Ascending aorta (tissue), 2 donors: ENCODE measurements around the gene HARBI1. TPM values are rescaled to one million over a fixed set of nuclear protein-coding genes. Genes with fewer than 3 reads are reported as not detected.

Experiments
- DNase-seq, 2 donors: peaks; one replicate each; pipeline ENCODE4 v3.0.0-alpha.2; 2019; ENCODE audit warnings: low spot score in 2 of 2
- H3K27ac ChIP-seq, 2 donors: fragments of 200-600 bp; sonication (generic); one replicate each; pipeline ENCODE4 v1.5.1; 2016 to 2017; ENCODE audit warnings: mild to moderate bottlenecking in 1 of 2
- H3K27me3 ChIP-seq: fragments of 200-600 bp; sonication (generic); one replicate; pipeline ENCODE4 v1.5.1; 2017
- H3K36me3 ChIP-seq, 2 donors: fragments of 200-600 bp; sonication (generic); one replicate each; pipeline ENCODE4 v1.5.1; 2016
- H3K4me1 ChIP-seq, 2 donors: fragments of 200-600 bp; sonication (generic); one replicate each; pipeline ENCODE4 v1.5.1; 2016 to 2017; ENCODE audit warnings: mild to moderate bottlenecking in 1 of 2
- H3K4me3 ChIP-seq, 2 donors: fragments of 200-600 bp; sonication (generic); one replicate each; pipeline ENCODE4 v1.5.1; 2016 to 2017; ENCODE audit warnings: mild to moderate bottlenecking in 1 of 2
- H3K9me3 ChIP-seq, 2 donors: fragments of 200-600 bp; sonication (generic); one replicate each; pipeline ENCODE4 v1.5.1; 2016
- intact Hi-C: fragments of 100-400 bp; cut with DNase I; formaldehyde crosslinking; loops from one replicate; pipeline ENCODE4 v1.15.1; 2023
- total RNA-seq: library from RNA; depleted of rRNA; stranded (reverse); fragments of >200 nt; gene quantifications from one replicate; pipeline ENCODE4 v1.1.0, GENCODE V29; 2016
- TF ChIP-seq, protein P1 (sequence below), 3 experiments: fragments of 200-600 bp in 2 of 3; fragments of 450-650 bp in 1 of 3; sonication (generic) in 2 of 3; IDR thresholded peaks; one replicate each; pipeline ENCODE4 v1.5.1; 2016 to 2019; ENCODE audit warnings: antibody characterized with exemption in 3 of 3, mild to moderate bottlenecking in 1 of 3, moderate library complexity in 1 of 3

The HARBI1 gene
- total RNA-seq, 1 donor from 2014 or later, result not detected

DNA sequence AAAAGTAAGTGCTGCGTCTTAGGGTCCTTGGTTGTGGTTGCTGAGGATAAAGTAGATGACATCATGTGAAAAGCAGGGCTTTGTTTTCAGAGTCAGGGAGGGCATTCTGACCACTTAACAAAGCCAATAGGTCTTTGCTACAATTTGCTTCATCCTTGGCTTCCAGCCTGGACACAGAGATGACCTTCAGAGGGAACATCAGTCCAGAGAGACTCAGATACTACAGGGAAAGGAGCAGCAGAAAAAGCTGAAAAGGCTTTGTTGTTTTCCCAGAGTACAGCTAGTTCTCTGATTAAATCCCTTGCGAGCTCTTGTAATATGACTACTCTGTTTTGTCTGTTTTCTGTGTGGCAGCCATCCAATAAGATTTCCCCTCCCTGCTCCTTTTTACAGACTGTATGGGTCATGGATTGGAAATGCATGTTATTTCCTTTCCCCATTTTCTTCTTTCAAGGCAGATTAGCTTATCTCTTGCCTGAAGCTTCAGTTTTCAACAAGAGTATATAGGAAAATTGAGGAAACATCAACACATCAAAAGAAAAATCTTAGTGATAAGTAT lies 32.2 kb upstream of the HARBI1 start:
- Histone ChIP-seq H3K4me1 (peaks cover 14 to 23% of the 10 kb centered on the region in 2 donors), H3K27me3 (no peaks in the 10 kb centered on the region), H3K27ac (peak overlapping the region; percentile 79 to 84), H3K4me3 (peak overlapping the region in 1 of 2 donors; percentile 15), H3K36me3 (peaks cover 55 to 75% of the 10 kb centered on the region in 2 donors), H3K9me3 (no peaks in the 10 kb centered on the region)
- DNase-seq, result peak; percentile 29 to 81
- intact Hi-C loops, result loop anchor here (5.0 kb wide), 1 partner anchor 48 kb away; no protein-coding TSS in a partner anchor
- TF ChIP-seq, protein P1, sequence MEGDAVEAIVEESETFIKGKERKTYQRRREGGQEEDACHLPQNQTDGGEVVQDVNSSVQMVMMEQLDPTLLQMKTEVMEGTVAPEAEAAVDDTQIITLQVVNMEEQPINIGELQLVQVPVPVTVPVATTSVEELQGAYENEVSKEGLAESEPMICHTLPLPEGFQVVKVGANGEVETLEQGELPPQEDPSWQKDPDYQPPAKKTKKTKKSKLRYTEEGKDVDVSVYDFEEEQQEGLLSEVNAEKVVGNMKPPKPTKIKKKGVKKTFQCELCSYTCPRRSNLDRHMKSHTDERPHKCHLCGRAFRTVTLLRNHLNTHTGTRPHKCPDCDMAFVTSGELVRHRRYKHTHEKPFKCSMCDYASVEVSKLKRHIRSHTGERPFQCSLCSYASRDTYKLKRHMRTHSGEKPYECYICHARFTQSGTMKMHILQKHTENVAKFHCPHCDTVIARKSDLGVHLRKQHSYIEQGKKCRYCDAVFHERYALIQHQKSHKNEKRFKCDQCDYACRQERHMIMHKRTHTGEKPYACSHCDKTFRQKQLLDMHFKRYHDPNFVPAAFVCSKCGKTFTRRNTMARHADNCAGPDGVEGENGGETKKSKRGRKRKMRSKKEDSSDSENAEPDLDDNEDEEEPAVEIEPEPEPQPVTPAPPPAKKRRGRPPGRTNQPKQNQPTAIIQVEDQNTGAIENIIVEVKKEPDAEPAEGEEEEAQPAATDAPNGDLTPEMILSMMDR (IDR thresholded peaks at IDR 0.05), result no peak

DNA sequence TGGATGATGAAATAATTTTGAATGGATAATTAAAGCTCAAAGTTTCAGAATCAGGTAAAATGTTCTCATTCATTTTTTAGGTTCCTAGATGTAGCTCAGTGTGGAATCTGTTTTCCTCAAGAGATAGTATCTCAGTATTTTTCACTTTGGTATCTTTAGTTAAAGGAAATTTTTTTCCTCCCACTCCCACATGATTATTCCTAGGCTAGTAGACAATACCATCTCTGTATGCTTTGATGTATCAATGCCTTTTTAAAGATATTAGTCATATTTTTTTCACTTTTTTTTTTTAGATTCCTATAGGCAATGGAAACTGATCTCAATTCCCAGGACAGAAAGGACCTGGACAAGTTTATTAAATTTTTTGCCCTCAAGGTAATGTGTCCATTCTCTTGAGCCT lies 27.0 kb upstream of the HARBI1 start:
- H3K27me3 ChIP-seq, result no peaks in the 10 kb centered on the region
- DNase-seq, result no peak
- no peak overlapping the region for H3K27ac ChIP-seq
- intact Hi-C loops, result no loop called here
- no peaks in the 10 kb centered on the region for H3K9me3 ChIP-seq
- no peak overlapping the region for H3K4me3 ChIP-seq
- peaks cover 6 to 13% of the 10 kb centered on the region in 2 donors for H3K4me1 ChIP-seq
- H3K36me3 ChIP-seq, result peaks cover 33 to 45% of the 10 kb centered on the region in 2 donors
- TF ChIP-seq, protein P1 (IDR thresholded peaks at IDR 0.05), result no peak

DNA sequence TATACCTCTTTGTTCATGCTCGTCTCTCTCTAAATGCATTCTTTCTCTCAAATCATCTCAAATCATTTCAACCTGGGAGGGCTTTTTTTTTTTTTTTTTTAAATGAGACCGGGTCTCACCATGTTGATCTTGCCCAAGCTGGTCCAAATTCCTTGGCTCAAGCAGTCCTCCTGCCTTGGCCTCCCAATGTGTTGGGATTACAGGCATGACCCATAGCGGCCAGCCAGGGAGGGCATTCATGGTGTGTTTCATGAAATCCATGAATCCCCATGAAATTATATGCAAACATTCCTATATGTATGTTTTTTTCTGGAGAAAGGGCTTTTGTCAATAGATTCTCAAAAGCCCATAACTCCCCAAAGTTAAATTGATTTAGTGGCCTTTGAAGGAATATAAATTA lies 26.5 kb upstream of the HARBI1 start:
- H3K4me1 ChIP-seq, result peaks cover 6 to 8% of the 10 kb centered on the region in 2 donors
- H3K9me3 ChIP-seq, result no peaks in the 10 kb centered on the region
- no peak for DNase-seq
- H3K27ac ChIP-seq, result no peak overlapping the region
- TF ChIP-seq, protein P1 (IDR thresholded peaks at IDR 0.05), result no peak
- H3K27me3 ChIP-seq, result no peaks in the 10 kb centered on the region
- peaks cover 33 to 45% of the 10 kb centered on the region in 2 donors for H3K36me3 ChIP-seq
- H3K4me3 ChIP-seq, result no peak overlapping the region
- intact Hi-C loops, result no loop called here

GRCh38 chr11:46642627-46643335 lies 25.8 kb upstream of the HARBI1 start:
- intact Hi-C loops, result no loop called here
- no peak overlapping the region for H3K4me3 ChIP-seq
- H3K36me3 ChIP-seq, result peaks cover 32 to 42% of the 10 kb centered on the region in 2 donors
- H3K27ac ChIP-seq, result no peak overlapping the region
- no peak for DNase-seq
- TF ChIP-seq, protein P1 (IDR thresholded peaks at IDR 0.05), result no peak
- H3K4me1 ChIP-seq, result peaks cover under 1% of the 10 kb centered on the region in 2 donors
- no peaks in the 10 kb centered on the region for H3K27me3 ChIP-seq
- H3K9me3 ChIP-seq, result no peaks in the 10 kb centered on the region

GRCh38 chr11:46641639-46642038 lies 24.6 kb upstream of the HARBI1 start:
- no peak overlapping the region for H3K27ac ChIP-seq
- no peaks in the 10 kb centered on the region for H3K9me3 ChIP-seq
- H3K4me1 ChIP-seq, result no peaks in the 10 kb centered on the region
- TF ChIP-seq, protein P1 (IDR thresholded peaks at IDR 0.05), result no peak
- H3K36me3 ChIP-seq, result peaks cover 22 to 31% of the 10 kb centered on the region in 2 donors
- intact Hi-C loops, result no loop called here
- no peak for DNase-seq
- H3K27me3 ChIP-seq, result no peaks in the 10 kb centered on the region
- H3K4me3 ChIP-seq, result no peak overlapping the region
